AG10803 (cell line): ENCODE results near the gene C9orf50.

ENCODE experiments used
- DNase-seq: peaks from one replicate; pipeline ENCODE4 v3.0.0; 2010; ENCODE audit warnings: low read depth
- H3K4me3 ChIP-seq: 2 replicates; pipeline ENCODE4 v1.5.1; 2011; ENCODE audit warnings: mild to moderate bottlenecking, low read length, control low read depth
- CTCF ChIP-seq: conservative IDR thresholded peaks from 2 replicates; pipeline ENCODE4 v1.5.1; 2011; ENCODE audit warnings: mild to moderate bottlenecking, low read length, control low read depth, inconsistent platforms

Gene C9orf50

GRCh38 chr9:129620669-129621295, at the start of gene C9orf50:
C9orf50 (minus strand) TSS chr9:129621101; CDS start chr9:129620574, 527 bp downstream.
- no peak for TF ChIP-seq CTCF
- no peak for DNase-seq

GRCh38 chr9:129669946-129670345, 49.0 kb upstream of the C9orf50 start:
- DNase-seq: peak; percentile 86
- no peak for TF ChIP-seq CTCF
- peak overlapping the region; percentile 36 for H3K4me3 ChIP-seq

More at GRCh38 chr9:129620669-129621295, at the start of gene C9orf50:
- peak within 1 kb of the TSS; percentile 58 for H3K4me3 ChIP-seq

GRCh38 chr9:129669141-129669718, 48.3 kb upstream of the C9orf50 start:
- TF ChIP-seq CTCF: peak; percentile 28
- peak overlapping the region; percentile 36 for H3K4me3 ChIP-seq
- peak; percentile 90 for DNase-seq

GRCh38 chr9:129667850-129668249, 46.9 kb upstream of the C9orf50 start:
- DNase-seq: peak; percentile 41
- peak; percentile 35; the same call in 1 of the 2 replicates for TF ChIP-seq CTCF
- H3K4me3 ChIP-seq: peak overlapping the region; percentile 85

- DNase-seq: no peak
- TF ChIP-seq CTCF: no peak
- peak overlapping the region; percentile 85 for H3K4me3 ChIP-seq
These were observed 46.5 kb upstream of the C9orf50 start for GRCh38 chr9:129667378-129667777.

- no peak for TF ChIP-seq CTCF
- DNase-seq: no peak
- H3K4me3 ChIP-seq: peak overlapping the region; percentile 85
These were observed 45.7 kb upstream of the C9orf50 start for GRCh38 chr9:129666575-129666974.

- no peak for TF ChIP-seq CTCF
- no peak for DNase-seq
- peak overlapping the region; percentile 85 for H3K4me3 ChIP-seq
These were observed 45.1 kb upstream of the C9orf50 start for GRCh38 chr9:129665814-129666520.
